Activated T-helper 1 cell treated with Interleukin-2 at 50 U/mL for 16 hours (primary cell): ENCODE data around the gene CALR.
"Not testable (repeated sequence)": the region's sequence is repeated elsewhere in the genome, so short reads cannot be mapped to it uniquely, and the experiment has no call there.

Experiments used
- DNase-seq: peaks from one replicate; pipeline ENCODE4 v3.0.0-alpha.2; 2020; ENCODE audit warnings: low read depth

Gene CALR

GRCh38 chr19:12952488-12953137 lies 14.2 kb downstream of the CALR start:
- no peak for DNase-seq

GRCh38 chr19:12953138-12953798 lies 14.9 kb downstream of the CALR start:
- no peak for DNase-seq

GRCh38 chr19:12953799-12954611 lies 15.6 kb downstream of the CALR start:
- DNase-seq: no peak

GRCh38 chr19:12954612-12954962 lies 16.2 kb downstream of the CALR start:
- no peak for DNase-seq

- DNase-seq: not testable (repeated sequence)
Measured at GRCh38 chr19:12955575-12955974, 17.2 kb downstream of the CALR start.

GRCh38 chr19:12955996-12956395 lies 17.6 kb downstream of the CALR start:
- DNase-seq: no peak

- peak; percentile 66 for DNase-seq
Measured at GRCh38 chr19:12956446-12957388, 18.3 kb downstream of the CALR start, which contains the start of gene GADD45GIP1. Gene GADD45GIP1 (minus strand): TSS chr19:12957223. CDS start chr19:12957212, 11 bp downstream.

GRCh38 chr19:12957389-12957952 lies 19.1 kb downstream of the CALR start:
- not testable (repeated sequence) for DNase-seq

GRCh38 chr19:12959481-12959880 lies 21.1 kb downstream of the CALR start:
- DNase-seq: no peak

- DNase-seq: peak; percentile 66
Measured at GRCh38 chr19:12965017-12965811, 26.8 kb downstream of the CALR start.

- DNase-seq: no peak
Measured at GRCh38 chr19:12965812-12966135, 27.4 kb downstream of the CALR start.

- no peak for DNase-seq
Measured at GRCh38 chr19:12967907-12968306, 29.5 kb downstream of the CALR start.

GRCh38 chr19:12969292-12969988 lies 31.0 kb downstream of the CALR start, which contains the start of gene DAND5:
Gene DAND5 (plus strand): TSS chr19:12969576. CDS start chr19:12969661, 85 bp downstream.
- DNase-seq: no peak

- no peak for DNase-seq
Measured at GRCh38 chr19:12970070-12970820, 31.8 kb downstream of the CALR start.

- DNase-seq: no peak
Measured at GRCh38 chr19:12973236-12973635, 34.8 kb downstream of the CALR start.

GRCh38 chr19:12974301-12975220 lies 36.2 kb downstream of the CALR start:
- no peak for DNase-seq

- DNase-seq: no peak
Measured at GRCh38 chr19:12975221-12975741, 36.9 kb downstream of the CALR start.

- DNase-seq: not testable (repeated sequence)
Measured at GRCh38 chr19:12976109-12976508, 37.7 kb downstream of the CALR start.
